Panc1 (cell line): ENCODE results near the gene MRPS27.

Experiments
- CTCF ChIP-seq: fragments of 450-650 bp; IDR thresholded peaks from 2 replicates; pipeline ENCODE4 v1.5.1; 2017; ENCODE audit warnings: mild to moderate bottlenecking
- POLR2AphosphoS5 ChIP-seq: IDR thresholded peaks from 2 replicates; pipeline ENCODE4 v1.6.1; 2012; ENCODE audit warnings: mild to moderate bottlenecking, low read depth, low read length, moderate library complexity

GRCh38 chr5:72234265-72234700, 85.8 kb downstream of the MRPS27 start:
- TF ChIP-seq CTCF (no peak), POLR2AphosphoS5 (no peak)
